HCT116 (cell line): ENCODE results near the gene TWIST2.

Source experiments
- EGR1 ChIP-seq: IDR thresholded peaks from 2 replicates; pipeline ENCODE4 v1.6.1; 2012; ENCODE audit warnings: low read depth
- EZH2 ChIP-seq: fragments of 200-600 bp; sonication (generic); IDR thresholded peaks from 2 replicates; pipeline ENCODE4 v1.6.1; 2017; ENCODE audit warnings: antibody characterized with exemption, mixed run types
- EZH2phosphoT487 ChIP-seq: fragments of 200-600 bp; IDR thresholded peaks from 2 replicates; pipeline ENCODE4 v1.6.1; 2018; ENCODE audit warnings: antibody characterized with exemption, borderline replicate concordance
- POLR2A ChIP-seq: IDR thresholded peaks from 2 replicates; pipeline ENCODE4 v1.7.0; 2011; ENCODE audit warnings: borderline replicate concordance; ENCODE audit not compliant: insufficient read depth, insufficient read length; ENCODE audit errors: extremely low read depth
- POLR2AphosphoS5 ChIP-seq: IDR thresholded peaks from 2 replicates; pipeline ENCODE4 v1.6.1; 2011; ENCODE audit warnings: mild to moderate bottlenecking, low read depth, low read length, moderate library complexity
- RAD21 ChIP-seq: IDR thresholded peaks from 2 replicates; pipeline ENCODE4 v1.6.1; 2012; ENCODE audit warnings: low read depth, mild to moderate bottlenecking
- SP1 ChIP-seq: IDR thresholded peaks from 2 replicates; pipeline ENCODE4 v1.6.1; 2012; ENCODE audit warnings: low read depth
- SRF ChIP-seq: IDR thresholded peaks from 2 replicates; pipeline ENCODE4 v1.6.1; 2012; ENCODE audit warnings: low read depth
- TCF7L2 ChIP-seq: IDR thresholded peaks from 2 replicates; pipeline ENCODE4 v1.7.0; 2011; ENCODE audit warnings: borderline replicate concordance, inconsistent platforms; ENCODE audit not compliant: insufficient read depth, insufficient read length; ENCODE audit errors: extremely low read depth
- YY1 ChIP-seq: IDR thresholded peaks from 2 replicates; pipeline ENCODE4 v1.6.1; 2011; ENCODE audit warnings: low read length, low read depth, moderate library complexity, mild to moderate bottlenecking; ENCODE audit not compliant: insufficient replicate concordance; ENCODE audit errors: extremely low read depth
- ZNF274 ChIP-seq: fragments of 200-500 bp; sonication (Bioruptor generic); IDR thresholded peaks from 2 replicates; pipeline ENCODE4 v1.6.1; 2014; ENCODE audit warnings: mild to moderate bottlenecking, low read depth, low read length, inconsistent platforms
- TF ChIP-seq, protein P1 (sequence below), 3 experiments: fragments of 200-600 bp in 1 of 3; sonication (generic) in 1 of 3; IDR thresholded peaks in 2 of 3; conservative IDR thresholded peaks in 1 of 3; 2 replicates each; pipeline ENCODE4 v1.5.1; 2012 to 2017; ENCODE audit warnings: low read depth in 2 of 3, low read length in 2 of 3, antibody characterized with exemption in 1 of 3, borderline replicate concordance in 1 of 3, control low read depth in 1 of 3, mild to moderate bottlenecking in 1 of 3, mixed read lengths in 1 of 3, mixed run types in 1 of 3, moderate library complexity in 1 of 3; ENCODE audit not compliant: insufficient read depth in 1 of 3
- TF ChIP-seq, protein P2 (sequence below): IDR thresholded peaks from 2 replicates; pipeline ENCODE4 v1.6.1; 2012

DNA sequence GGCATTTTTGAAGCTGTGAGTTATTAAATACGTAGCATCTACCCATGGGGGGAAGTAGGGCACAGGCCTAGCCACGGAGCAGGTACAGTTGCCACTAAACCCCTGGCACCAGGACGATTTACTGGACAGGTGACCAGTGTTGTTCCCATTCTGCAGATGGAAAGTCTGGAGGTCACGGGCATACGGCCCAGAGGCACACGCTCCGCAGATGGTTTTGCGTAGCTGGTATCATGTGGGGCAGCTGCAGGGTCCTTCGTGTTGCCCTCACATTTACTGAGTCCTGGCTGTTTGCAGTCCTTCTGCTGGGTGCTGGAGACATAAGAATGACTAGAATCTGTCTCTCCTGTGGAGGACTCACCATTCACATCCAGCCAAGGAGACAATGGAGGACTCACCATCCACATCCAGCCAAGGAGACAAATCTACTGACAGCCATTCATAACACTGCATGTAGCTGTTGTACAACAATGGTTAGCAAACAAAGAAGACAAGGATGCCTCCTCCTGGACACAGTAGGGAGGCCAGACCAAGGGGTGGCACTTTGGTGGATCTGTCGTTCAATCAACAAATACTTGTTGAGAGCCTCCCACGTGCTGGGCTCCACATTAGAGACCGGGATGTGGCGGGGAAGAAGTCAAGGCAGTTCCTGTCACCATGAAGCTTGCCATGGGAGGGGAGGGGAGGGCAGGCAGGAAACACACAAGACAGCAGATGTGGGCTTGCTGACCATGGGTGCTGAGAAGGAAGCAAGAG lies 24.9 kb downstream of the TWIST2 start:
- TF ChIP-seq EZH2 (no peak), SP1 (no peak), POLR2A (no peak), EGR1 (no peak), ZNF274 (no peak), TCF7L2 (no peak), EZH2phosphoT487 (no peak), SRF (no peak), POLR2AphosphoS5 (no peak), RAD21 (peak; percentile 33; the same call in 1 of the 2 replicates), YY1 (no peak)
- TF ChIP-seq, protein P1, sequence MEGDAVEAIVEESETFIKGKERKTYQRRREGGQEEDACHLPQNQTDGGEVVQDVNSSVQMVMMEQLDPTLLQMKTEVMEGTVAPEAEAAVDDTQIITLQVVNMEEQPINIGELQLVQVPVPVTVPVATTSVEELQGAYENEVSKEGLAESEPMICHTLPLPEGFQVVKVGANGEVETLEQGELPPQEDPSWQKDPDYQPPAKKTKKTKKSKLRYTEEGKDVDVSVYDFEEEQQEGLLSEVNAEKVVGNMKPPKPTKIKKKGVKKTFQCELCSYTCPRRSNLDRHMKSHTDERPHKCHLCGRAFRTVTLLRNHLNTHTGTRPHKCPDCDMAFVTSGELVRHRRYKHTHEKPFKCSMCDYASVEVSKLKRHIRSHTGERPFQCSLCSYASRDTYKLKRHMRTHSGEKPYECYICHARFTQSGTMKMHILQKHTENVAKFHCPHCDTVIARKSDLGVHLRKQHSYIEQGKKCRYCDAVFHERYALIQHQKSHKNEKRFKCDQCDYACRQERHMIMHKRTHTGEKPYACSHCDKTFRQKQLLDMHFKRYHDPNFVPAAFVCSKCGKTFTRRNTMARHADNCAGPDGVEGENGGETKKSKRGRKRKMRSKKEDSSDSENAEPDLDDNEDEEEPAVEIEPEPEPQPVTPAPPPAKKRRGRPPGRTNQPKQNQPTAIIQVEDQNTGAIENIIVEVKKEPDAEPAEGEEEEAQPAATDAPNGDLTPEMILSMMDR (IDR thresholded peaks at IDR 0.05 in 2 of 3, conservative IDR thresholded peaks at IDR 0.05 in 1 of 3; ENCODE audit: borderline replicate concordance in 1 of 3, insufficient read depth in 1 of 3, low read depth in 2 of 3, low read length in 2 of 3), result peak in 1 of 3 experiments; percentile 15; a peak in 1 of 6 replicates
- TF ChIP-seq, protein P2, sequence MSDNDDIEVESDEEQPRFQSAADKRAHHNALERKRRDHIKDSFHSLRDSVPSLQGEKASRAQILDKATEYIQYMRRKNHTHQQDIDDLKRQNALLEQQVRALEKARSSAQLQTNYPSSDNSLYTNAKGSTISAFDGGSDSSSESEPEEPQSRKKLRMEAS, result no peak
